OCI-LY7 (cell line): ENCODE results near the gene LHFPL6. TPM values are rescaled to one million over a fixed set of nuclear protein-coding genes. Genes with fewer than 3 reads are reported as not detected.

ENCODE experiments used
- BruUV-seq: library from RNA; stranded (reverse); fragments of 400-500 nt; replicated peaks from 2 replicates; lab custom pipeline; 2021; lab: Mats Ljungman, UMichigan
- CTCF ChIA-PET: fragments of 300-600 bp; sonication (Branson Sonifier 250); formaldehyde crosslinking; loops from one replicate; lab custom pipeline; 2022; ENCODE audit warnings: antibody characterized with exemption; ENCODE audit not compliant: unreplicated experiment; lab: Charles Lee
- POLR2A ChIA-PET: fragments of 300-600 bp; sonication (Branson Sonifier 250); formaldehyde crosslinking; loops from one replicate; lab custom pipeline; 2022; ENCODE audit warnings: antibody characterized with exemption; lab: Charles Lee
- DNase-seq: peaks from one replicate; pipeline ENCODE4 v3.0.0-alpha.2; 2015; ENCODE audit warnings: low spot score
- H2AFZ ChIP-seq: fragments of 200-600 bp; sonication (generic), shearing (Covaris generic); 2 replicates; pipeline ENCODE4 v1.6.1; 2014; ENCODE audit warnings: mild to moderate bottlenecking, antibody characterized with exemption, low read length, moderate library complexity
- H3K27ac ChIP-seq: fragments of 200-600 bp; sonication (generic); 2 replicates; pipeline ENCODE4 v1.5.1; 2014; ENCODE audit warnings: mixed run types, low read depth, mild to moderate bottlenecking, moderate library complexity, low read length, inconsistent platforms; ENCODE audit not compliant: poor library complexity, severe bottlenecking
- H3K36me3 ChIP-seq: fragments of 200-600 bp; sonication (generic); 2 replicates; pipeline ENCODE4 v1.6.1; 2014; ENCODE audit warnings: mild to moderate bottlenecking, antibody characterized with exemption, low read length, moderate library complexity, mixed read lengths; ENCODE audit not compliant: insufficient read depth
- H3K4me1 ChIP-seq: fragments of 200-600 bp; sonication (generic); 2 replicates; pipeline ENCODE4 v1.5.1; 2014; ENCODE audit warnings: mild to moderate bottlenecking, low read length; ENCODE audit not compliant: insufficient read depth, poor library complexity, severe bottlenecking
- H3K4me2 ChIP-seq: fragments of 200-600 bp; sonication (generic); 2 replicates; pipeline ENCODE4 v1.6.1; 2014; ENCODE audit warnings: mild to moderate bottlenecking, low read length
- H3K4me3 ChIP-seq: fragments of 200-600 bp; sonication (generic); 2 replicates; pipeline ENCODE4 v1.5.1; 2014; ENCODE audit warnings: mild to moderate bottlenecking, low read depth, low read length; ENCODE audit not compliant: poor library complexity, severe bottlenecking
- H3K79me2 ChIP-seq: fragments of 200-600 bp; sonication (generic); 2 replicates; pipeline ENCODE4 v1.6.1; 2016; ENCODE audit warnings: low read depth, mild to moderate bottlenecking, low read length, moderate library complexity, mixed read lengths; ENCODE audit not compliant: insufficient read depth
- H3K9me2 ChIP-seq: fragments of 200-600 bp; sonication (generic); 2 replicates; pipeline ENCODE4 v1.6.1; 2016; ENCODE audit warnings: mild to moderate bottlenecking, low read length, mixed read lengths; ENCODE audit not compliant: insufficient read depth
- H3K9me3 ChIP-seq: fragments of 200-600 bp; sonication (generic); 2 replicates; pipeline ENCODE4 v1.6.1; 2014; ENCODE audit warnings: mild to moderate bottlenecking, mixed run types, low read length, mixed read lengths
- H4K20me1 ChIP-seq: fragments of 200-600 bp; sonication (generic); 2 replicates; pipeline ENCODE4 v1.6.1; 2014; ENCODE audit warnings: mild to moderate bottlenecking, antibody characterized with exemption, low read length, moderate library complexity, mixed read lengths; ENCODE audit not compliant: insufficient read depth
- CTCF ChIP-seq: fragments of 200-600 bp; sonication (generic); conservative IDR thresholded peaks from 2 replicates; pipeline ENCODE4 v1.5.1; 2014; ENCODE audit warnings: mild to moderate bottlenecking, antibody characterized with exemption, low read length, moderate library complexity, mixed read lengths
- EZH2phosphoT487 ChIP-seq: fragments of 200-600 bp; sonication (generic); IDR thresholded peaks from 2 replicates; pipeline ENCODE4 v1.6.1; 2018; ENCODE audit warnings: low read depth, borderline replicate concordance, mild to moderate bottlenecking, mixed run types, antibody characterized with exemption, low read length, moderate library complexity, mixed read lengths
- intact Hi-C: fragments of 100-400 bp; cut with micrococcal nuclease; formaldehyde crosslinking; loops from one replicate; pipeline ENCODE4 v1.10.0; 2022; ENCODE audit not compliant: unreplicated experiment
- total RNA-seq, 2 experiments: library from RNA; depleted of rRNA in 1 of 2; stranded (reverse); fragments of >200 nt in 1 of 2; shearing (Covaris generic) in 1 of 2; gene quantifications; 2 replicates each; pipeline ENCODE4 v1.2.3, GENCODE V29; 2014 to 2022

LHFPL6 gene
- total RNA-seq, 2 experiments from 2014 or later = 15.1 to 27.7 TPM

GRCh38 chr13:39298951-39299350 is 304.0 kb downstream of the LHFPL6 start:
- TF ChIP-seq EZH2phosphoT487 (no peak), CTCF (no peak)
- no peak overlapping the region for H3K4me3 ChIP-seq
- H4K20me1 ChIP-seq = no peaks in the 10 kb centered on the region
- no peak overlapping the region for H2AFZ ChIP-seq
- ChIA-PET POLR2A (interaction anchor here (0.7 to 1.0 kb wide), 2 partner anchors 9 to 23 kb away, joined by 3 to 4 read pairs; no protein-coding TSS in a partner anchor), CTCF (no interaction called here)
- no peak overlapping the region for H3K4me2 ChIP-seq
- 0 out of 2 replicates have a peak, but pooled peaks cover 11% of the 10 kb centered on the region for H3K9me3 ChIP-seq
- no peaks in the 10 kb centered on the region for H3K4me1 ChIP-seq
- H3K79me2 ChIP-seq = no peaks in the 10 kb centered on the region
- no peak overlapping the region for H3K27ac ChIP-seq
- H3K36me3 ChIP-seq = no peaks in the 10 kb centered on the region
- intact Hi-C loops = no loop called here
- BruUV-seq = no TSS peak
- H3K9me2 ChIP-seq = no peaks in the 10 kb centered on the region
- DNase-seq = no peak

- Histone ChIP-seq H3K9me2 (no peaks in the 10 kb centered on the region), H4K20me1 (no peaks in the 10 kb centered on the region), H3K79me2 (no peaks in the 10 kb centered on the region), H3K4me2 (no peak overlapping the region), H3K36me3 (no peaks in the 10 kb centered on the region), H3K27ac (no peak overlapping the region), H3K9me3 (0 out of 2 replicates have a peak, but pooled peaks cover 11% of the 10 kb centered on the region), H3K4me3 (no peak overlapping the region), H3K4me1 (no peaks in the 10 kb centered on the region), H2AFZ (no peak overlapping the region)
- DNase-seq = no peak
- no peak for TF ChIP-seq EZH2phosphoT487
- no peak for TF ChIP-seq CTCF
- ChIA-PET POLR2A (no interaction called here), CTCF (no interaction called here)
- intact Hi-C loops = no loop called here
- BruUV-seq = no TSS peak
Observed at GRCh38 chr13:39297664-39298171, 305.3 kb downstream of the LHFPL6 start.

GRCh38 chr13:39297023-39297422 is 306.0 kb downstream of the LHFPL6 start:
- no peak for DNase-seq
- Histone ChIP-seq H3K9me3 (0 out of 2 replicates have a peak, but pooled peaks cover 11% of the 10 kb centered on the region), H4K20me1 (no peaks in the 10 kb centered on the region), H3K4me3 (no peak overlapping the region), H3K4me1 (no peaks in the 10 kb centered on the region), H2AFZ (no peak overlapping the region), H3K4me2 (no peak overlapping the region), H3K27ac (no peak overlapping the region), H3K9me2 (no peaks in the 10 kb centered on the region), H3K36me3 (no peaks in the 10 kb centered on the region), H3K79me2 (no peaks in the 10 kb centered on the region)
- POLR2A ChIA-PET = no interaction called here
- intact Hi-C loops = no loop called here
- CTCF ChIA-PET = no interaction called here
- BruUV-seq = no TSS peak
- TF ChIP-seq EZH2phosphoT487 (no peak), CTCF (no peak)
